GM12878 (cell line): ENCODE data around the gene ARRDC5. TPM values are rescaled to one million over a fixed set of nuclear protein-coding genes. Genes with fewer than 3 reads are reported as not detected.
A peak's percentile ranks its signal among the peaks of the same experiment; 100 is the strongest.

ENCODE experiments used
- ATAC-seq: fragments of 200-7000 bp; cut with Tn5 transposase; 3 replicates; pipeline ENCODE4 v1.9.1; 2020; ENCODE audit warnings: mild to moderate bottlenecking, moderate library complexity
- BruUV-seq: library from RNA; stranded (reverse); fragments of 400-500 nt; replicated peaks from 2 replicates; lab custom pipeline; 2021; lab: Mats Ljungman, UMichigan
- CTCF ChIA-PET: fragments of 300-600 bp; sonication (Branson Sonifier 250); formaldehyde crosslinking; extraction: SDS; loops from one replicate; lab custom pipeline; 2021; ENCODE audit warnings: inconsistent platforms; lab: Yijun Ruan, JAX
- POLR2A ChIA-PET: fragments of 350-600 bp; formaldehyde crosslinking; extraction: SDS; loops from one replicate; lab custom pipeline; 2021; ENCODE audit warnings: inconsistent platforms; lab: Charles Lee
- RAD21 ChIA-PET: fragments of 300-600 bp; sonication (Branson Sonifier 250); formaldehyde crosslinking; loops from one replicate; lab custom pipeline; 2023; ENCODE audit warnings: antibody characterized with exemption; ENCODE audit not compliant: unreplicated experiment; lab: Charles Lee
- SMC1A ChIA-PET: fragments of 300-600 bp; sonication (Branson Sonifier 250); formaldehyde crosslinking; loops from one replicate; lab custom pipeline; 2023; ENCODE audit not compliant: unreplicated experiment, uncharacterized antibody; lab: Charles Lee
- DNase-seq: peaks from one replicate; pipeline ENCODE4 v3.0.0-alpha.2; 2011; ENCODE audit warnings: low read depth, low spot score
- FAIRE-seq: peaks from 3 replicates; lab custom pipeline; 2011; peaks lifted over from hg19 to GRCh38; lab: Jason Lieb, UNC
- H2AFZ ChIP-seq: 2 replicates; pipeline ENCODE4 v1.6.0; 2011; ENCODE audit warnings: low read depth, low read length, control low read depth; ENCODE audit not compliant: control insufficient read depth
- H3K27ac ChIP-seq: 2 replicates; pipeline ENCODE4 v1.5.1; 2011; ENCODE audit warnings: control low read depth; ENCODE audit not compliant: control insufficient read depth, insufficient read depth
- H3K27me3 ChIP-seq, 2 experiments: replicated peaks in 1 of 2; 2 replicates each; pipeline versions ENCODE4 v1.6.0 to v1.6.1; 2011; ENCODE audit warnings: low read length in 1 of 2; ENCODE audit not compliant: control insufficient read depth in 2 of 2, insufficient read depth in 2 of 2
- H3K36me3 ChIP-seq, 2 experiments: 2 replicates each; pipeline ENCODE4 v1.5.1; 2011; ENCODE audit warnings: low read length in 1 of 2; ENCODE audit not compliant: control insufficient read depth in 2 of 2, insufficient read depth in 2 of 2
- H3K4me1 ChIP-seq: 2 replicates; pipeline ENCODE4 v1.6.1; 2011; ENCODE audit warnings: mild to moderate bottlenecking, low read length, moderate library complexity, mixed read lengths; ENCODE audit not compliant: control insufficient read depth, insufficient read depth
- H3K4me2 ChIP-seq: 2 replicates; pipeline ENCODE4 v1.6.0; 2011; ENCODE audit warnings: control low read depth; ENCODE audit not compliant: control insufficient read depth, insufficient read depth
- H3K4me3 ChIP-seq: fragments of 200-600 bp; sonication (generic); 2 replicates; pipeline ENCODE4 v1.5.1; 2016
- H3K79me2 ChIP-seq: 2 replicates; pipeline ENCODE4 v1.6.0; 2011; ENCODE audit warnings: low read length; ENCODE audit not compliant: control insufficient read depth, insufficient read depth
- H3K9ac ChIP-seq: 2 replicates; pipeline ENCODE4 v1.8.0; 2011; ENCODE audit warnings: low read length, control low read depth, mixed read lengths; ENCODE audit not compliant: control insufficient read depth, insufficient read depth
- H3K9me3 ChIP-seq: replicated peaks from 3 replicates; pipeline ENCODE4 v1.5.1; 2011; ENCODE audit warnings: mild to moderate bottlenecking, low read length; ENCODE audit not compliant: control insufficient read depth, insufficient read depth
- H4K20me1 ChIP-seq: 2 replicates; pipeline ENCODE4 v1.6.0; 2011; ENCODE audit not compliant: control insufficient read depth, insufficient read depth
- EED ChIP-seq: sonication (generic); IDR thresholded peaks from 2 replicates; pipeline ENCODE4 v1.6.1; 2016; ENCODE audit warnings: antibody characterized with exemption, low read depth
- MXI1 ChIP-seq: fragments of 150-350 bp; IDR thresholded peaks from 2 replicates; pipeline ENCODE4 v1.6.1; 2011; ENCODE audit warnings: low read depth, mild to moderate bottlenecking, inconsistent platforms, low read length, improper control_type of control experiment
- MYC ChIP-seq: IDR thresholded peaks from 2 replicates; pipeline ENCODE4 v1.6.1; 2011; ENCODE audit warnings: mild to moderate bottlenecking, low read length, moderate library complexity, inconsistent platforms; ENCODE audit not compliant: insufficient read depth, insufficient replicate concordance, insufficient read length, severe bottlenecking
- POLR2A ChIP-seq: IDR thresholded peaks from 2 replicates; pipeline ENCODE4 v1.6.1; 2011; ENCODE audit warnings: low read depth, mild to moderate bottlenecking, low read length
- RUNX3 ChIP-seq: IDR thresholded peaks from 2 replicates; pipeline ENCODE4 v1.6.1; 2012; ENCODE audit warnings: low read length, inconsistent platforms
- YBX1 ChIP-seq: fragments of 450-650 bp; IDR thresholded peaks from 2 replicates; pipeline ENCODE4 v1.6.1; 2016; ENCODE audit warnings: antibody characterized with exemption
- YY1 ChIP-seq: IDR thresholded peaks from 2 replicates; pipeline ENCODE4 v1.6.1; 2011; ENCODE audit warnings: low read depth, mild to moderate bottlenecking, low read length
- WGBS: methylation state at CpG from one replicate; pipeline ENCODE4 v1.1.6; 2016; ENCODE audit warnings: low lambda C conversion rate; ENCODE audit not compliant: insufficient replicate concordance, insufficient coverage; ENCODE audit errors: missing lambda C conversion rate; 5-methylcytosine and 5-hydroxymethylcytosine counted together
- in situ Hi-C: fragments of 300-500 bp; cut with MboI; formaldehyde crosslinking; loops from 9 replicates; pipeline ENCODE4 v1.14.3; 2018; ENCODE audit warnings: mixed read lengths
- intact Hi-C: fragments of 100-400 bp; cut with micrococcal nuclease; formaldehyde crosslinking; loops from one replicate; pipeline ENCODE4 v1.14.2; 2022; ENCODE audit not compliant: unreplicated experiment
- polyA plus RNA-seq, 11 experiments: library from polyadenylated mRNA; depleted of rRNA in 4 of 11; unstranded in 6 of 11; stranded (reverse) in 5 of 11; fragments of >200 nt; fragmentation: Nextera tagmentation in 4 of 11; fragmentation: Illumina TruSeq in 1 of 11; extraction: Ambion mirVana in 4 of 11; extraction: Trizol in 1 of 11; gene quantifications; 1 replicate in 1 of 11; 2 replicates in 10 of 11; pipeline versions ENCODE4 v1.2.1 to v1.2.3, GENCODE V29; 2011 to 2016; ENCODE audit warnings: inconsistent platforms in 2 of 11, missing spikeins in 2 of 11, low read depth in 1 of 11
- total RNA-seq, 4 experiments: library from RNA; depleted of rRNA in 3 of 4; stranded (reverse); fragments of >200 nt in 3 of 4; fragmentation: Illumina TruSeq in 1 of 4; extraction: Trizol in 1 of 4; gene quantifications; 2 replicates each; pipeline versions ENCODE4 v1.2.1 to v1.2.3, GENCODE V29; 2013 to 2021
- TF ChIP-seq, protein P1 (sequence below): fragments of 450-650 bp; formaldehyde crosslinking; IDR thresholded peaks from 2 replicates; pipeline ENCODE4 v1.4.0; 2020; ENCODE audit warnings: mild to moderate bottlenecking, moderate library complexity
- TF ChIP-seq, protein P2 (sequence below): IDR thresholded peaks from 2 replicates; pipeline ENCODE4 v1.6.1; 2012; ENCODE audit warnings: low read depth, low read length, improper control_type of control experiment

Gene ARRDC5
- total and polyA plus RNA-seq, 10 of the 15 experiments (the other 5 are each of a cell fraction or from before 2014, with no cell fraction given): 0.03 to 0.38 (median 0.12) TPM; not detected in 2

DNA sequence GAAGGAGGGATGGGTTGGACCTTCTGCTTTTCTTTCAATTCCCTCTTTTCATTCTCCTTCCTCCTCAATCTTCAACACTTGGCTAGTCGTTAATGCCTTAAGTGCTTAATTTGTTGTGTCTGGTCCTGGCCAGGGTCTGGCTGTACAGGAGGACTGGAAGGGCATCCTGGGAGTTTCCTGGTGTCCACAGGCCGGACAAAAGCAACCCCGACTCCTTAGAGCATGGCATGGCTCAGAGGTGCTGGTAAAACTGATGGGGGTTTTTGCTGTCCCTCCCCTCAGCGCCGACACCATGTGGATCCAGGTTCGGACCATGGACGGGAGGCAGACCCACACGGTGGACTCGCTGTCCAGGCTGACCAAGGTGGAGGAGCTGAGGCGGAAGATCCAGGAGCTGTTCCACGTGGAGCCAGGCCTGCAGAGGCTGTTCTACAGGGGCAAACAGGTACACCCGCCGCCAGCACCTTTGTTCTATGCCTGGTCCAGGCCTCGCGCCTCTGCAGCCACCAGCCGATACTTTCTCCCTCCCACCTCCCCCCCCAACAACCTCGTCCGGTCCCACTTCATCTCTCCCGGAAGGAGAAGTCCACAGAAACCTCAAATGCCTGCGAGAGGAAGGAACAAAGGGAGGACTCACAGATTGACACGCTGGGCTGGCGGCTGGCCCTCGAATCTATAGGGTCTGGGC is 8.0 kb upstream of the ARRDC5 start:
- FAIRE-seq (no peak), DNase-seq (no peak), ATAC-seq (peak; percentile 20)
- H4K20me1 ChIP-seq: no peaks in the 10 kb centered on the region
- peaks cover 33% of the 10 kb centered on the region for H3K4me1 ChIP-seq
- ChIA-PET CTCF (interaction anchor here (0.6 to 4.8 kb wide), 23 partner anchors 8 to 1383 kb away, joined by 3 to 310 read pairs (median 6); partner anchors contain the start of genes ARRDC5, FEM1A, KDM4B and PLIN3), RAD21 (interaction anchor here (1.1 to 5.4 kb wide), 13 partner anchors 41 to 121 kb away, joined by 3 to 176 read pairs (median 7); partner anchors contain the start of genes FEM1A, PLIN3 and TICAM1), POLR2A (interaction anchor here (1.1 to 2.4 kb wide), 4 partner anchors 40 to 101 kb away, joined by 3 to 13 read pairs (median 10); partner anchors contain the start of genes KDM4B and PLIN3), SMC1A (interaction anchor here (0.9 to 4.0 kb wide), 9 partner anchors 38 to 101 kb away, joined by 3 to 94 read pairs (median 17); partner anchors contain the start of gene PLIN3)
- H3K79me2 ChIP-seq: peaks cover 55% of the 10 kb centered on the region
- H3K4me2 ChIP-seq: peak overlapping the region; percentile 100
- H3K9me3 ChIP-seq: no peaks in the 10 kb centered on the region
- H3K27ac ChIP-seq: peak overlapping the region; percentile 78
- TF ChIP-seq MYC (peak; percentile 46), RUNX3 (peak; percentile 44; the same call in 1 of the 2 replicates), YY1 (0 out of 2 replicates have a peak, but pooled peaks have one; percentile 0), MXI1 (peak; percentile 50; the same call in 1 of the 2 replicates), POLR2A (peak; percentile 34; the same call in 1 of the 2 replicates), YBX1 (no peak), EED (0 out of 2 replicates have a peak, but pooled peaks have one; percentile 14)
- TF ChIP-seq, protein P1, sequence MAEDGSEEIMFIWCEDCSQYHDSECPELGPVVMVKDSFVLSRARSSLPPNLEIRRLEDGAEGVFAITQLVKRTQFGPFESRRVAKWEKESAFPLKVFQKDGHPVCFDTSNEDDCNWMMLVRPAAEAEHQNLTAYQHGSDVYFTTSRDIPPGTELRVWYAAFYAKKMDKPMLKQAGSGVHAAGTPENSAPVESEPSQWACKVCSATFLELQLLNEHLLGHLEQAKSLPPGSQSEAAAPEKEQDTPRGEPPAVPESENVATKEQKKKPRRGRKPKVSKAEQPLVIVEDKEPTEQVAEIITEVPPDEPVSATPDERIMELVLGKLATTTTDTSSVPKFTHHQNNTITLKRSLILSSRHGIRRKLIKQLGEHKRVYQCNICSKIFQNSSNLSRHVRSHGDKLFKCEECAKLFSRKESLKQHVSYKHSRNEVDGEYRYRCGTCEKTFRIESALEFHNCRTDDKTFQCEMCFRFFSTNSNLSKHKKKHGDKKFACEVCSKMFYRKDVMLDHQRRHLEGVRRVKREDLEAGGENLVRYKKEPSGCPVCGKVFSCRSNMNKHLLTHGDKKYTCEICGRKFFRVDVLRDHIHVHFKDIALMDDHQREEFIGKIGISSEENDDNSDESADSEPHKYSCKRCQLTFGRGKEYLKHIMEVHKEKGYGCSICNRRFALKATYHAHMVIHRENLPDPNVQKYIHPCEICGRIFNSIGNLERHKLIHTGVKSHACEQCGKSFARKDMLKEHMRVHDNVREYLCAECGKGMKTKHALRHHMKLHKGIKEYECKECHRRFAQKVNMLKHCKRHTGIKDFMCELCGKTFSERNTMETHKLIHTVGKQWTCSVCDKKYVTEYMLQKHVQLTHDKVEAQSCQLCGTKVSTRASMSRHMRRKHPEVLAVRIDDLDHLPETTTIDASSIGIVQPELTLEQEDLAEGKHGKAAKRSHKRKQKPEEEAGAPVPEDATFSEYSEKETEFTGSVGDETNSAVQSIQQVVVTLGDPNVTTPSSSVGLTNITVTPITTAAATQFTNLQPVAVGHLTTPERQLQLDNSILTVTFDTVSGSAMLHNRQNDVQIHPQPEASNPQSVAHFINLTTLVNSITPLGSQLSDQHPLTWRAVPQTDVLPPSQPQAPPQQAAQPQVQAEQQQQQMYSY: no peak
- TF ChIP-seq, protein P2, sequence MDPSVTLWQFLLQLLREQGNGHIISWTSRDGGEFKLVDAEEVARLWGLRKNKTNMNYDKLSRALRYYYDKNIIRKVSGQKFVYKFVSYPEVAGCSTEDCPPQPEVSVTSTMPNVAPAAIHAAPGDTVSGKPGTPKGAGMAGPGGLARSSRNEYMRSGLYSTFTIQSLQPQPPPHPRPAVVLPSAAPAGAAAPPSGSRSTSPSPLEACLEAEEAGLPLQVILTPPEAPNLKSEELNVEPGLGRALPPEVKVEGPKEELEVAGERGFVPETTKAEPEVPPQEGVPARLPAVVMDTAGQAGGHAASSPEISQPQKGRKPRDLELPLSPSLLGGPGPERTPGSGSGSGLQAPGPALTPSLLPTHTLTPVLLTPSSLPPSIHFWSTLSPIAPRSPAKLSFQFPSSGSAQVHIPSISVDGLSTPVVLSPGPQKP: no peak
- intact Hi-C loops (loop anchor here (1.0 to 5.0 kb wide), 4 partner anchors 38 to 188 kb away; partner anchors contain the start of genes DPP9 and KDM4B), in situ Hi-C loops (loop anchor here (5.0 kb wide), 2 partner anchors 38 to 103 kb away; no protein-coding TSS in a partner anchor)
- no peaks in the 10 kb centered on the region for H3K27me3 ChIP-seq
- 1% methylated on average over 23 of the region's 23 CpGs for WGBS
- H3K36me3 ChIP-seq: peaks cover 3 to 13% of the 10 kb centered on the region in 2 experiments
- peak overlapping the region; percentile 76 for H2AFZ ChIP-seq
- no TSS peak for BruUV-seq
- H3K9ac ChIP-seq: peak overlapping the region; percentile 89
- peak overlapping the region; percentile 99 for H3K4me3 ChIP-seq
